GM23338 (cell line): ENCODE data around the gene MTURN. TPM values are rescaled to one million over a fixed set of nuclear protein-coding genes. Genes with fewer than 3 reads are reported as not detected.

Source experiments
- ATAC-seq: fragments of 200-7000 bp; cut with Tn5 transposase; 3 replicates; pipeline ENCODE4 v1.9.1; 2020
- DNase-seq: peaks from one replicate; pipeline ENCODE4 v3.0.0-alpha.2; 2015; ENCODE audit warnings: low spot score
- H2AFZ ChIP-seq: fragments of 200-600 bp; sonication (generic); 2 replicates; pipeline ENCODE4 v1.8.0; 2016; ENCODE audit warnings: antibody characterized with exemption, mild to moderate bottlenecking, moderate library complexity
- H3F3A ChIP-seq: fragments of 200-600 bp; sonication (generic); replicated peaks from 2 replicates; pipeline ENCODE4 v1.8.0; 2017; ENCODE audit warnings: antibody characterized with exemption, mixed run types, low read depth
- H3K27ac ChIP-seq: fragments of 200-600 bp; sonication (generic); 2 replicates; pipeline ENCODE4 v1.6.1; 2016; ENCODE audit warnings: low read depth
- H3K27me3 ChIP-seq: fragments of 200-600 bp; sonication (generic); 2 replicates; pipeline ENCODE4 v1.8.0; 2016; ENCODE audit warnings: mild to moderate bottlenecking, mixed run types, moderate library complexity; ENCODE audit not compliant: insufficient read depth
- H3K36me3 ChIP-seq: fragments of 200-600 bp; sonication (generic); 2 replicates; pipeline ENCODE4 v1.8.0; 2016; ENCODE audit warnings: mild to moderate bottlenecking; ENCODE audit not compliant: insufficient read depth
- H3K4me1 ChIP-seq: fragments of 200-600 bp; sonication (generic); 2 replicates; pipeline ENCODE4 v1.8.0; 2016; ENCODE audit warnings: mild to moderate bottlenecking, moderate library complexity; ENCODE audit not compliant: insufficient read depth
- H3K4me2 ChIP-seq: fragments of 200-600 bp; sonication (generic); 2 replicates; pipeline ENCODE4 v1.7.1; 2017; ENCODE audit warnings: mixed run types
- H3K4me3 ChIP-seq: fragments of 200-600 bp; sonication (generic); 2 replicates; pipeline ENCODE4 v1.6.1; 2016; ENCODE audit warnings: mixed run types
- H3K79me2 ChIP-seq: fragments of 200-600 bp; sonication (generic); replicated peaks from 2 replicates; pipeline ENCODE4 v1.8.0; 2017; ENCODE audit warnings: mild to moderate bottlenecking; ENCODE audit not compliant: insufficient read depth
- H3K9me2 ChIP-seq: fragments of 200-600 bp; sonication (generic); 2 replicates; pipeline ENCODE4 v1.8.0; 2017; ENCODE audit not compliant: insufficient read depth
- H4K20me1 ChIP-seq: fragments of 200-600 bp; sonication (generic); replicated peaks from 2 replicates; pipeline ENCODE4 v1.8.0; 2017; ENCODE audit warnings: mild to moderate bottlenecking; ENCODE audit not compliant: insufficient read depth
- H3K27ac Mint-ChIP-seq: 2 replicates; pipeline ENCODE4 v1.8.0; 2020; ENCODE audit warnings: inconsistent platforms, mild to moderate bottlenecking, moderate library complexity, mixed read lengths
- H3K27me3 Mint-ChIP-seq: 3 replicates; pipeline ENCODE4 v1.8.0; 2022; ENCODE audit warnings: low read depth, mild to moderate bottlenecking, moderate library complexity, mixed read lengths, inconsistent platforms; ENCODE audit not compliant: insufficient read depth, poor library complexity
- H3K36me3 Mint-ChIP-seq: 3 replicates; pipeline ENCODE4 v1.8.0; 2021; ENCODE audit warnings: low read depth, mild to moderate bottlenecking, inconsistent platforms, moderate library complexity, mixed read lengths
- H3K4me1 Mint-ChIP-seq: 3 replicates; pipeline ENCODE4 v1.8.0; 2020; ENCODE audit warnings: mild to moderate bottlenecking, inconsistent platforms, mixed read lengths
- H3K4me3 Mint-ChIP-seq: 3 replicates; pipeline ENCODE4 v1.8.0; 2021; ENCODE audit warnings: moderate library complexity, mild to moderate bottlenecking, inconsistent platforms, mixed read lengths
- H3K9me3 Mint-ChIP-seq: 3 replicates; pipeline ENCODE4 v1.8.0; 2020; ENCODE audit warnings: moderate library complexity, mild to moderate bottlenecking, inconsistent platforms, mixed read lengths
- EZH2 ChIP-seq: fragments of 200-600 bp; sonication (generic); IDR thresholded peaks from one replicate; pipeline ENCODE4 v1.8.0; 2017; ENCODE audit warnings: antibody characterized with exemption, mild to moderate bottlenecking, low read depth; ENCODE audit not compliant: unreplicated experiment
- JUNB ChIP-seq: IDR thresholded peaks from one replicate; pipeline ENCODE4 v1.6.1; 2016; ENCODE audit warnings: antibody characterized with exemption; ENCODE audit not compliant: unreplicated experiment
- NANOG ChIP-seq: IDR thresholded peaks from 2 replicates; pipeline ENCODE4 v1.6.1; 2016; ENCODE audit warnings: antibody characterized with exemption, borderline replicate concordance
- POLR2AphosphoS5 ChIP-seq: IDR thresholded peaks from 2 replicates; pipeline ENCODE4 v1.6.1; 2016; ENCODE audit warnings: antibody characterized with exemption, low read depth
- STAT1 ChIP-seq: IDR thresholded peaks from one replicate; pipeline ENCODE4 v1.6.1; 2016; ENCODE audit warnings: antibody characterized with exemption; ENCODE audit not compliant: unreplicated experiment
- ZNF114 ChIP-seq: fragments of 250-450 bp; sonication (Bioruptor Pico); IDR thresholded peaks from 2 replicates; pipeline ENCODE4 v1.5.0; 2020; ENCODE audit warnings: mild to moderate bottlenecking, moderate library complexity
- ZNF331 ChIP-seq: fragments of 250-450 bp; sonication (Bioruptor Pico); IDR thresholded peaks from 2 replicates; pipeline ENCODE4 v1.5.0; 2020; ENCODE audit warnings: low read depth, mild to moderate bottlenecking, moderate library complexity
- polyA plus RNA-seq: library from polyadenylated mRNA; unstranded; fragments of >200 nt; fragmentation: Nextera tagmentation; extraction: Ambion mirVana; gene quantifications from 2 replicates; pipeline ENCODE4 v1.2.1, GENCODE V29; 2016
- total RNA-seq: library from RNA; depleted of rRNA; stranded (reverse); fragments of >200 nt; shearing (Covaris generic); gene quantifications from 2 replicates; pipeline ENCODE4 v1.2.3, GENCODE V29; 2014
- TF ChIP-seq, protein P1 (sequence below): IDR thresholded peaks from 2 replicates; pipeline ENCODE4 v1.6.1; 2016; ENCODE audit warnings: antibody characterized with exemption
- TF ChIP-seq, protein P2 (sequence below), 2 experiments: fragments of 200-600 bp in 1 of 2; sonication (generic) in 1 of 2; conservative IDR thresholded peaks; 2 replicates each; pipeline versions ENCODE4 v1.5.1 to v1.6.1; 2016 to 2017; ENCODE audit warnings: antibody characterized with exemption in 2 of 2, low read depth in 2 of 2, mild to moderate bottlenecking in 2 of 2, moderate library complexity in 1 of 2
- TF ChIP-seq, protein P3 (sequence below): IDR thresholded peaks from one replicate; pipeline ENCODE4 v1.6.1; 2018; ENCODE audit warnings: antibody characterized with exemption; ENCODE audit not compliant: unreplicated experiment

MTURN gene
- total and polyA plus RNA-seq, 2 experiments from 2014 or later: 3.1 to 8.7 TPM

DNA sequence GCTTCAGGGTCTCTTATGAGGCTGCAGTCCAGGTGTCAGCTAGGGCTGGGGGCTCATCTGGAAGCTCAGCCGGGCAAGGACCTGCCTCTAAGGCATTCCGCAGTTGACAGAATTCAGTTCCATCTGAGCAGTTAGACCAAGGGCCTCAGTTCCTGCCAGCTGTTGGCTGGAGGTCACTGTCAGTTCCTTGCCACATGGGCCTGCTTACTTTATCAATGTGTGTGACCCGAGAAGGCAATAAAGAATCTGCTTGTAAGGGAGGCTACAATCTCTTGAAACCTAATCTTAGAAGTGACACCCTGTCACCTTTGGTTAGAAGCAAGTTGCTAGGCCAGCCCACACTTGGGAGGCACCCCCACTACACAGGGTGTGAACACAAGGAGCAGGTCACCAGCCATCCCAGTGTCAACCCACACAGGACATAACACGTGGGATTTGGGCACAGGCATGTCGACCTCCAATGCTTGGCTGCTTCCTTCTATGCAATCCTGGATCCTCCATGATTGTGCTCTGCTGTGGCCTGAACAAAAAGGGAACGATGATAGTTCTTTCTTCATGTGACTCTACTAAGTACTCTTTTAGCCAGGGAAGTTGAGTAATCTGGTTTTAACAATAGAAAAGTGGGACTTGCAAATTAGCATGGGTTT, 41.8 kb downstream of the MTURN start (continued):
- TF ChIP-seq, protein P1, sequence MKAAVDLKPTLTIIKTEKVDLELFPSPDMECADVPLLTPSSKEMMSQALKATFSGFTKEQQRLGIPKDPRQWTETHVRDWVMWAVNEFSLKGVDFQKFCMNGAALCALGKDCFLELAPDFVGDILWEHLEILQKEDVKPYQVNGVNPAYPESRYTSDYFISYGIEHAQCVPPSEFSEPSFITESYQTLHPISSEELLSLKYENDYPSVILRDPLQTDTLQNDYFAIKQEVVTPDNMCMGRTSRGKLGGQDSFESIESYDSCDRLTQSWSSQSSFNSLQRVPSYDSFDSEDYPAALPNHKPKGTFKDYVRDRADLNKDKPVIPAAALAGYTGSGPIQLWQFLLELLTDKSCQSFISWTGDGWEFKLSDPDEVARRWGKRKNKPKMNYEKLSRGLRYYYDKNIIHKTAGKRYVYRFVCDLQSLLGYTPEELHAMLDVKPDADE: no peak
- no peak for TF ChIP-seq POLR2AphosphoS5
- TF ChIP-seq, protein P2, sequence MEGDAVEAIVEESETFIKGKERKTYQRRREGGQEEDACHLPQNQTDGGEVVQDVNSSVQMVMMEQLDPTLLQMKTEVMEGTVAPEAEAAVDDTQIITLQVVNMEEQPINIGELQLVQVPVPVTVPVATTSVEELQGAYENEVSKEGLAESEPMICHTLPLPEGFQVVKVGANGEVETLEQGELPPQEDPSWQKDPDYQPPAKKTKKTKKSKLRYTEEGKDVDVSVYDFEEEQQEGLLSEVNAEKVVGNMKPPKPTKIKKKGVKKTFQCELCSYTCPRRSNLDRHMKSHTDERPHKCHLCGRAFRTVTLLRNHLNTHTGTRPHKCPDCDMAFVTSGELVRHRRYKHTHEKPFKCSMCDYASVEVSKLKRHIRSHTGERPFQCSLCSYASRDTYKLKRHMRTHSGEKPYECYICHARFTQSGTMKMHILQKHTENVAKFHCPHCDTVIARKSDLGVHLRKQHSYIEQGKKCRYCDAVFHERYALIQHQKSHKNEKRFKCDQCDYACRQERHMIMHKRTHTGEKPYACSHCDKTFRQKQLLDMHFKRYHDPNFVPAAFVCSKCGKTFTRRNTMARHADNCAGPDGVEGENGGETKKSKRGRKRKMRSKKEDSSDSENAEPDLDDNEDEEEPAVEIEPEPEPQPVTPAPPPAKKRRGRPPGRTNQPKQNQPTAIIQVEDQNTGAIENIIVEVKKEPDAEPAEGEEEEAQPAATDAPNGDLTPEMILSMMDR (conservative IDR thresholded peaks at IDR 0.05; ENCODE audit: low read depth in 2 of 2): no peak
- no peak for TF ChIP-seq ZNF331 (CRISPR knock-in tag)
- no peak for TF ChIP-seq STAT1
- TF ChIP-seq, protein P3, sequence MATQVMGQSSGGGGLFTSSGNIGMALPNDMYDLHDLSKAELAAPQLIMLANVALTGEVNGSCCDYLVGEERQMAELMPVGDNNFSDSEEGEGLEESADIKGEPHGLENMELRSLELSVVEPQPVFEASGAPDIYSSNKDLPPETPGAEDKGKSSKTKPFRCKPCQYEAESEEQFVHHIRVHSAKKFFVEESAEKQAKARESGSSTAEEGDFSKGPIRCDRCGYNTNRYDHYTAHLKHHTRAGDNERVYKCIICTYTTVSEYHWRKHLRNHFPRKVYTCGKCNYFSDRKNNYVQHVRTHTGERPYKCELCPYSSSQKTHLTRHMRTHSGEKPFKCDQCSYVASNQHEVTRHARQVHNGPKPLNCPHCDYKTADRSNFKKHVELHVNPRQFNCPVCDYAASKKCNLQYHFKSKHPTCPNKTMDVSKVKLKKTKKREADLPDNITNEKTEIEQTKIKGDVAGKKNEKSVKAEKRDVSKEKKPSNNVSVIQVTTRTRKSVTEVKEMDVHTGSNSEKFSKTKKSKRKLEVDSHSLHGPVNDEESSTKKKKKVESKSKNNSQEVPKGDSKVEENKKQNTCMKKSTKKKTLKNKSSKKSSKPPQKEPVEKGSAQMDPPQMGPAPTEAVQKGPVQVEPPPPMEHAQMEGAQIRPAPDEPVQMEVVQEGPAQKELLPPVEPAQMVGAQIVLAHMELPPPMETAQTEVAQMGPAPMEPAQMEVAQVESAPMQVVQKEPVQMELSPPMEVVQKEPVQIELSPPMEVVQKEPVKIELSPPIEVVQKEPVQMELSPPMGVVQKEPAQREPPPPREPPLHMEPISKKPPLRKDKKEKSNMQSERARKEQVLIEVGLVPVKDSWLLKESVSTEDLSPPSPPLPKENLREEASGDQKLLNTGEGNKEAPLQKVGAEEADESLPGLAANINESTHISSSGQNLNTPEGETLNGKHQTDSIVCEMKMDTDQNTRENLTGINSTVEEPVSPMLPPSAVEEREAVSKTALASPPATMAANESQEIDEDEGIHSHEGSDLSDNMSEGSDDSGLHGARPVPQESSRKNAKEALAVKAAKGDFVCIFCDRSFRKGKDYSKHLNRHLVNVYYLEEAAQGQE: no peak

DNA sequence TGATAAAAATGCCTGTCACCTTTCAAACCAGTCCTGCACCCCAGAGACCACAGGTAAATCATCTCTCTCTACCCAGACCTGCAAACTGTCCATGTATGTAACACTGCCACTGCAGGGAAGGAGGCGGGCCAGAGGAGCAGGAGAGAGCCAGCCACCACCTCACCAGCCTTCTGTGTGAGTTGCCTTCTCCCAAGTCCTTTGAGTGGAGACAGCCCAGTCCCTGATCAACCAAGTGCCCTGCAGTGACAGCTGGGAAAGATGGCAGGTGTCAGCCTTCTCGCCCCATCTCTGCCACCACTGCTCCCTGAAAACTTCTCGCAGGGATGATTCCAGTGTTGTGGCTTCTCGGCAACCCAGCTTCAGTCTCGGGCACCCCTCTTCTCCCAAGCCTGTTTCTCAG, 42.4 kb downstream of the MTURN start:
- no peaks in the 10 kb centered on the region for H3K9me2 ChIP-seq
- Mint-ChIP-seq H3K27me3 (peaks cover 4% of the 10 kb centered on the region), H3K4me3 (no peak overlapping the region), H3K4me1 (peaks cover 10% of the 10 kb centered on the region), H3K27ac (no peak overlapping the region), H3K36me3 (no peaks in the 10 kb centered on the region), H3K9me3 (no peaks in the 10 kb centered on the region)
- DNase-seq: no peak
- H3K27ac ChIP-seq: no peak overlapping the region
- H3F3A ChIP-seq: no peaks in the 10 kb centered on the region
- no peak for ATAC-seq
- no peak overlapping the region for H3K4me3 ChIP-seq
- no peaks in the 10 kb centered on the region for H4K20me1 ChIP-seq
- no peak overlapping the region for H3K4me2 ChIP-seq
- H3K4me1 ChIP-seq: no peaks in the 10 kb centered on the region
- H3K27me3 ChIP-seq: no peaks in the 10 kb centered on the region
- no peak overlapping the region for H2AFZ ChIP-seq
- no peaks in the 10 kb centered on the region for H3K79me2 ChIP-seq
- H3K36me3 ChIP-seq: no peaks in the 10 kb centered on the region
- TF ChIP-seq EZH2 (no peak), POLR2AphosphoS5 (no peak), ZNF114 (no peak), JUNB (no peak), NANOG (no peak)
- TF ChIP-seq, protein P3: no peak
- TF ChIP-seq, protein P2 (conservative IDR thresholded peaks at IDR 0.05; ENCODE audit: low read depth in 2 of 2): no peak
- TF ChIP-seq, protein P1: no peak
